ENCODE data around the gene ABCB11. TPM values are rescaled to one million over a fixed set of nuclear protein-coding genes. Genes with fewer than 3 reads are reported as not detected.

Gene ABCB11
- total and polyA plus RNA-seq, 3 experiments from 2014 or later, result not detected

DNA sequence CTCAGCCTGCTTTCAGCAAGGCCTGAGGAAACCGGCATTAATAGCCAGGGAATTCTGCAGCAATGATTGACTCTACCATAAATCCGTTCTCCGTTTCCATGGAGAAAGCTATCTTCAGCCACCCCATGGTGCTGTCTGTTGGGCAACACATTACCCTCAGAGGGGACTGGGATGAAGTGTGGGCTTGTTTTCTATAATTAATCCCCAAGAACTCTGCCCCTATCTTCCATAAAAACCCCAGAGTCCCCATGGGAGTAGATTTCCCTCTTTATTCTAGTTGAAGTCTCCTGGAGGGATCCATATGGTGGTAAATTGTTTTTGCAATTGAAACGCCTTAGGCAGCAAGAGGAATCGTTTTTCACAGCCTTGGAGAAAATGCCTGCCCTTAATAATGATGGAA lies 120.8 kb downstream of the ABCB11 start:
- peaks cover 0 to 11% (median 5%) of the 10 kb centered on the region in 3 donors for H3K4me1 Mint-ChIP-seq
- peaks cover 0 to 3% (median 0%) of the 10 kb centered on the region in 3 donors for H3K36me3 Mint-ChIP-seq
- H3K9me3 ChIP-seq (ENCODE audit: low read length), result no peaks in the 10 kb centered on the region
- H3K27me3 ChIP-seq (ENCODE audit: insufficient read depth, low read length, poor library complexity, severe bottlenecking), result no peaks in the 10 kb centered on the region
- H3K4me3 ChIP-seq (ENCODE audit: low read length), result no peak overlapping the region
- CTCF ChIA-PET, result no interaction called here
- POLR2A ChIA-PET, result no interaction called here
- DNase-seq, result no peak
- H3K4me1 ChIP-seq (ENCODE audit: insufficient read depth, low read length), result no peaks in the 10 kb centered on the region
- peaks cover 0 to under 1% (median 0%) of the 10 kb centered on the region in 5 donors for H3K9me3 Mint-ChIP-seq
- no peak overlapping the region for H3K27ac Mint-ChIP-seq
- peaks cover 4 to 49% of the 10 kb centered on the region in 2 donors for H3K27me3 Mint-ChIP-seq
- no peak overlapping the region for H3K4me3 Mint-ChIP-seq
- H3K27ac ChIP-seq (ENCODE audit: low read depth, low read length), result no peak overlapping the region
- no peaks in the 10 kb centered on the region for H3K36me3 ChIP-seq (ENCODE audit: insufficient read depth, low read length)

DNA sequence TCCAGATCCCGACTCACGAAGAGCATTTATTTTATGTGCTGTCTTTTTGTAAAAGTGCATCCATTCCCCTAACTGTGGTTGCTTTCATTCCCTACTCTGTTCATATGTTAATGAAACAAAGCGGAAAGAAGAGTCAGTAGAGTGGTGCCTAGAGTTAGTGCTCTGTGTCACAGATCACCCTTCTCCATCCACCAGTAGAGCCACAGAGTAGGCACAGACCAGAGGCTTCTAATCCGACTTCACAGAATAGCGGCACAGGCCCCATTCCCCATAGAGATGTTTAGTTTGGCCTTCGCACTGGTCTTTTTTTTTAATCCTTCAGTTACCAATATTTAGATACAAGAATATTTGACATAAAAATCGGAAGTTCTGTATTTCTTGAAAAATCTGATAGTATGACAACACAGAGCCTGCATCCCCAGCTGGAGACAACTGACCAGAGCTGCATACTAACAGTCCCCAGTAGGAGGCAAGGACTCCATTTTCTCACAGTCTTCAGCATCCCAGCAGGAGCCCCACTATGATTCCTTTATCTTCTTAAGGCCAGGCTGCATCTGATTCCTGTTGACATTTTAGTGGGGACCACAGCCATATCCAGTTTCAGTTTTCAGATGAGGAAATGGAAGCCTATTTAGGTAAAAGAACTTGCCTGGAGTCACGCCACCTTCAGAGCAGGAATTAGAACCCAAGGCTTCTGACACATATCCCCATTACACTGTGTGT lies 123.0 kb downstream of the ABCB11 start:
- no peak overlapping the region for H3K4me3 ChIP-seq (ENCODE audit: low read length)
- no peak overlapping the region for H3K4me3 Mint-ChIP-seq
- H3K27me3 Mint-ChIP-seq, result peaks cover 4 to 46% of the 10 kb centered on the region in 2 donors
- no peak for DNase-seq
- POLR2A ChIA-PET, result no interaction called here
- CTCF ChIA-PET, result no interaction called here
- no peaks in the 10 kb centered on the region for H3K4me1 ChIP-seq (ENCODE audit: insufficient read depth, low read length)
- H3K36me3 Mint-ChIP-seq, result peaks cover 0 to 3% (median 0%) of the 10 kb centered on the region in 3 donors
- no peak overlapping the region for H3K27ac ChIP-seq (ENCODE audit: low read depth, low read length)
- H3K27ac Mint-ChIP-seq, result no peak overlapping the region
- H3K9me3 Mint-ChIP-seq, result no peaks in the 10 kb centered on the region
- H3K36me3 ChIP-seq (ENCODE audit: insufficient read depth, low read length), result no peaks in the 10 kb centered on the region
- H3K9me3 ChIP-seq (ENCODE audit: low read length), result no peaks in the 10 kb centered on the region
- H3K4me1 Mint-ChIP-seq, result peaks cover 0 to 7% (median 5%) of the 10 kb centered on the region in 3 donors
- H3K27me3 ChIP-seq (ENCODE audit: insufficient read depth, low read length, poor library complexity, severe bottlenecking), result no peaks in the 10 kb centered on the region

DNA sequence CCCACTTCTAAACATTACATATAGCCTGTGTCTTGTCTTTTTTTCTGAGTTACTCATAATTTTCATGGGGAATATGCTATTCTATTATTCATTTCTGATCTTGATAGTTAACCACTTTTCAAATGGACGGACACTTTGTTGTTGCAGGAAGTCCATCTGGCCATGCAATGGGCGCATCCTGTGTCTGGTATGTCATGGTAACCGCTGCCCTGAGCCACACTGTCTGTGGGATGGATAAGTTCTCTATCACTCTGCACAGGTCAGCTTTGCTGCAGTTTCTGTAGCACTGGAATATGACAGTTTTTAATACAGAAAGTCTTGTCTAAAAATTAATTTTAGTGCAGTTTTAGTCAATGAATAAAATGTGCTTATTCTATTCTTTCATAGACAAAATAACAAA lies 126.8 kb downstream of the ABCB11 start:
- Mint-ChIP-seq H3K4me3 (no peak overlapping the region), H3K27ac (no peak overlapping the region), H3K4me1 (no peaks in the 10 kb centered on the region), H3K27me3 (peaks cover 6 to 44% of the 10 kb centered on the region in 2 donors), H3K9me3 (no peaks in the 10 kb centered on the region), H3K36me3 (no peaks in the 10 kb centered on the region)
- ChIA-PET POLR2A (no interaction called here), CTCF (no interaction called here)
- H3K27me3 ChIP-seq (ENCODE audit: insufficient read depth, low read length, poor library complexity, severe bottlenecking), result no peaks in the 10 kb centered on the region
- DNase-seq, result no peak
- no peak overlapping the region for H3K27ac ChIP-seq (ENCODE audit: low read depth, low read length)
- H3K36me3 ChIP-seq (ENCODE audit: insufficient read depth, low read length), result no peaks in the 10 kb centered on the region
- no peak overlapping the region for H3K4me3 ChIP-seq (ENCODE audit: low read length)
- H3K4me1 ChIP-seq (ENCODE audit: insufficient read depth, low read length), result no peaks in the 10 kb centered on the region
- no peaks in the 10 kb centered on the region for H3K9me3 ChIP-seq (ENCODE audit: low read length)

DNA sequence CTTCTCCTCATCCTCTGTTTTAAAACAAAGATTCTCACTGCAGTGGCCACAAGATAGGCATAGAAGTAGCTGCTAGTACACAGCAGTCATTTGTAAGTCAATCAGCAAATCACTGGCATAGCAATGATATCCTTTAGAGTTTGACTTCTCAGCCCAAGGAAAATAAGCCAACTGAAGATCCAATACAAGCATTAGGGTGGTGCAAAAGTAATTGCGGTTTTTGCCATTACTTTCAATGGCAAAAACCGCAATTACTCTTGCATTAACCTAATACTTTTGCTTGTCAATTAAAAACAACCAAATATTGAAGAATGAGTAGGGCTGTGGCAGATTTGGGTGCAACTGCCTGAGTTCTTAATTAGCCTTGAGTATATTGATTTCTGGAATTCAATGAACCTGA lies 127.2 kb downstream of the ABCB11 start:
- Mint-ChIP-seq H3K27me3 (peaks cover 6 to 40% of the 10 kb centered on the region in 2 donors), H3K27ac (no peak overlapping the region), H3K36me3 (no peaks in the 10 kb centered on the region), H3K4me1 (no peaks in the 10 kb centered on the region), H3K9me3 (no peaks in the 10 kb centered on the region), H3K4me3 (no peak overlapping the region)
- no peaks in the 10 kb centered on the region for H3K9me3 ChIP-seq (ENCODE audit: low read length)
- no peak for DNase-seq
- H3K36me3 ChIP-seq (ENCODE audit: insufficient read depth, low read length), result no peaks in the 10 kb centered on the region
- ChIA-PET CTCF (no interaction called here), POLR2A (no interaction called here)
- no peaks in the 10 kb centered on the region for H3K4me1 ChIP-seq (ENCODE audit: insufficient read depth, low read length)
- H3K27me3 ChIP-seq (ENCODE audit: insufficient read depth, low read length, poor library complexity, severe bottlenecking), result no peaks in the 10 kb centered on the region
- no peak overlapping the region for H3K4me3 ChIP-seq (ENCODE audit: low read length)
- H3K27ac ChIP-seq (ENCODE audit: low read depth, low read length), result no peak overlapping the region

DNA sequence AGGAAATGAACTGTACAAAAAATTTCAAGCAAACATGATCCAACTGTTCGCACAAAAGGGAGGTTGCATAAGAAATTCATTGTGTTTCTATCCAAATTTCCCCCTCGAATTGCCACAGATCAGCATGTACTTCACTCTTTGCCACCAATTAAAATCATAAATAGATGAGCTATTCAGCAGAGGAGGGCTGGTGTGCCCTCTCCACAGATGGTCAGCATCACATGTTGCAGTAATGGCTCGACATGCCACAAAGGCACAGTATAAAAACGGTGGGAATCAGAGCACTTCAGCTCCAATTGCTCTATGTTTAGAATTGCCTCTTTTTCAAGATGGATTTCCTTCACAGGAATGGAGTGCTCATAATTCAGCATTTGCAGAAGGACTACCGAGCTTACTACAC lies 130.1 kb downstream of the ABCB11 start, which contains the start of gene G6PC2:
TSS of gene G6PC2 (plus strand) at position 289 of the 400 bp plus-strand sequence. CDS start at position 330, 41 bp downstream.
- Histone ChIP-seq H3K36me3 (ENCODE audit: insufficient read depth, low read length) (no peaks in the 10 kb centered on the region), H3K27ac (ENCODE audit: low read depth, low read length) (no peak within 1 kb of the TSS), H3K4me3 (ENCODE audit: low read length) (no peak within 1 kb of the TSS), H3K27me3 (ENCODE audit: insufficient read depth, low read length, poor library complexity, severe bottlenecking) (no peaks in the 10 kb centered on the region), H3K9me3 (ENCODE audit: low read length) (no peaks in the 10 kb centered on the region), H3K4me1 (ENCODE audit: insufficient read depth, low read length) (no peaks in the 10 kb centered on the region)
- POLR2A ChIA-PET, result no interaction called here
- H3K36me3 Mint-ChIP-seq, result no peaks in the 10 kb centered on the region
- H3K27me3 Mint-ChIP-seq, result peaks cover 6 to 32% of the 10 kb centered on the region in 2 donors
- H3K27ac Mint-ChIP-seq, result no peak within 1 kb of the TSS
- CTCF ChIA-PET, result no interaction called here
- H3K9me3 Mint-ChIP-seq, result no peaks in the 10 kb centered on the region
- H3K4me1 Mint-ChIP-seq, result no peaks in the 10 kb centered on the region
- H3K4me3 Mint-ChIP-seq, result no peak within 1 kb of the TSS
- DNase-seq, result no peak

DNA sequence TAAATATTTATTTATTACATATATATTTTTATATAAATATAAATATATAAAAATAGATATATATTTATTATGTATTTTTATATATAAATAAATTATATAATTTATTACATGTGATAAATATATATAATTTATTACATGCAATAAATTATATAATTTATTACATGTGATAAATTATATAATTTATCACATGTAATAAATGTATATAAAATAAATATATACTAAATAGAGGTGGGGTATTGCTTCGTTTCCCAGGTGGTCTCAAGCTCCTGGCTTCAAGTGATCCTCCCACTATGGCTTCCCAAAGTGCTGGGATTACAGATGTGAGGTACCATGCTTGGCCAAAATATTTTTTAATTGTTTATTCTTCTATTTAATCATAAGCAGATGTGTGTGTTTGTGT lies 133.7 kb downstream of the ABCB11 start:
- ChIA-PET POLR2A (no interaction called here), CTCF (no interaction called here)
- no peaks in the 10 kb centered on the region for H3K4me1 ChIP-seq (ENCODE audit: insufficient read depth, low read length)
- H3K27ac ChIP-seq (ENCODE audit: low read depth, low read length), result no peak overlapping the region
- Mint-ChIP-seq H3K4me3 (no peak overlapping the region), H3K36me3 (no peaks in the 10 kb centered on the region), H3K27me3 (peaks cover 12 to 13% of the 10 kb centered on the region in 2 donors), H3K27ac (no peak overlapping the region), H3K9me3 (no peaks in the 10 kb centered on the region), H3K4me1 (no peaks in the 10 kb centered on the region)
- H3K36me3 ChIP-seq (ENCODE audit: insufficient read depth, low read length), result no peaks in the 10 kb centered on the region
- H3K4me3 ChIP-seq (ENCODE audit: low read length), result no peak overlapping the region
- no peaks in the 10 kb centered on the region for H3K27me3 ChIP-seq (ENCODE audit: insufficient read depth, low read length, poor library complexity, severe bottlenecking)
- H3K9me3 ChIP-seq (ENCODE audit: low read length), result no peaks in the 10 kb centered on the region
- no peak for DNase-seq

DNA sequence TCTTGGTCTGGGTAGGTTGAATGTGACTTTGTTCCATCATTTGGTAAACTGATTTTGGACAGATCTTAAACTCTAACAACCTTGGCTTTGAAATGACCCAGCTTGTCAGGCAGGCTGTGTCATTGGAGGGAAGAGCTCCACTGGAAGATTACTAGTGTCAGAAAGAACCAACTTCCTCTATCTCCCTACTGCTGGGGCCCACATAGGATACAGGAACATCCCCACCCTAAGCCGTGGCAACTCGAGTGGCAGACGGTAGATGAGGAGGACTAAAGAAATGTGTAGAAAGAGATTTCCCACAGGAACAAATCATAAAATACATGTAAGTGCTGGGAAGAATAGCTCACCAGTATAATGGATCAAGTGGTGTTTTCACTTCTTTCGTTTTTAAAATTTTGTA lies 134.3 kb downstream of the ABCB11 start:
- CTCF ChIA-PET, result no interaction called here

DNA sequence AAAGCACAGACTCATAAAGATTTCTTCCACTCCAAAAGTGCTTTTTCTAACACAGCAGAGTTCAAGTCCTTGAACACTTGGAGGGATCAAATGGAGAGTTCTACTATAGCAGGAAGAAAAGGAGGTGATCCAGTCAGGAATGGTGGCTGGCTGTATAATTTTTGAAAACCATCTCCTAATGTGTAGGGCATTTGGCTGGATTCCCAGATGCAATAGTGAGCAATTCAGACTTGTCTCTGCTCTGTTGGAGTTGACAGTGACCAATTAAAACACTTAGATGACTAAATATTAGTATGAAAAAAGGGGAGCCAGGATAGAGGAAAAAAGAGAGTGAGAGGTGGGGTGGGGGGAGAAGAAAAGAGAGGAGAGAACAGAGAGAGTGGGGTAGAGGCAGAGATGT lies 135.4 kb downstream of the ABCB11 start:
- POLR2A ChIA-PET, result no interaction called here
- H3K4me1 ChIP-seq (ENCODE audit: insufficient read depth, low read length), result peaks cover 1% of the 10 kb centered on the region
- DNase-seq, result no peak
- peaks cover 5 to 6% of the 10 kb centered on the region in 2 donors for H3K27me3 Mint-ChIP-seq
- no peaks in the 10 kb centered on the region for H3K9me3 Mint-ChIP-seq
- no peak overlapping the region for H3K27ac ChIP-seq (ENCODE audit: low read depth, low read length)
- H3K27ac Mint-ChIP-seq, result no peak overlapping the region
- peaks cover under 1 to 1% (median 1%) of the 10 kb centered on the region in 3 donors for H3K4me1 Mint-ChIP-seq
- no peaks in the 10 kb centered on the region for H3K9me3 ChIP-seq (ENCODE audit: low read length)
- no peaks in the 10 kb centered on the region for H3K36me3 Mint-ChIP-seq
- no peak overlapping the region for H3K4me3 ChIP-seq (ENCODE audit: low read length)
- no peaks in the 10 kb centered on the region for H3K36me3 ChIP-seq (ENCODE audit: insufficient read depth, low read length)
- no peak overlapping the region for H3K4me3 Mint-ChIP-seq
- no peaks in the 10 kb centered on the region for H3K27me3 ChIP-seq (ENCODE audit: insufficient read depth, low read length, poor library complexity, severe bottlenecking)
- CTCF ChIA-PET, result no interaction called here

More for the DNA sequence above, 134.3 kb downstream of the ABCB11 start:
- no peaks in the 10 kb centered on the region for H3K27me3 ChIP-seq (ENCODE audit: insufficient read depth, low read length, poor library complexity, severe bottlenecking)
- peaks cover 11% of the 10 kb centered on the region in 2 donors for H3K27me3 Mint-ChIP-seq
- no peak for DNase-seq
- H3K4me3 Mint-ChIP-seq, result no peak overlapping the region
- no peaks in the 10 kb centered on the region for H3K4me1 Mint-ChIP-seq
- H3K9me3 Mint-ChIP-seq, result no peaks in the 10 kb centered on the region
- no peaks in the 10 kb centered on the region for H3K4me1 ChIP-seq (ENCODE audit: insufficient read depth, low read length)
- POLR2A ChIA-PET, result no interaction called here
- H3K36me3 ChIP-seq (ENCODE audit: insufficient read depth, low read length), result no peaks in the 10 kb centered on the region
- no peaks in the 10 kb centered on the region for H3K9me3 ChIP-seq (ENCODE audit: low read length)
- H3K27ac ChIP-seq (ENCODE audit: low read depth, low read length), result no peak overlapping the region
- no peak overlapping the region for H3K4me3 ChIP-seq (ENCODE audit: low read length)
- H3K36me3 Mint-ChIP-seq, result no peaks in the 10 kb centered on the region
- no peak overlapping the region for H3K27ac Mint-ChIP-seq

Measured in CD8-positive, alpha-beta memory T cell (primary cell).